Activated T-helper 17 cell treated with anti-CD3 and anti-CD28 coated beads, Interleukin-2, amount 50 U/mL, for 72 hours (primary cell): Measurements from ENCODE around the gene ADAT1. TPM values are rescaled to one million over a fixed set of nuclear protein-coding genes. Genes with fewer than 3 reads are reported as not detected.

Experiments
- ATAC-seq: fragments of 150-1000 bp; cut with Tn5 transposase; replicated peaks from 2 replicates; pipeline ENCODE4 v1.10.0; 2021; ENCODE audit warnings: mild to moderate bottlenecking, moderate library complexity
- H3K27ac Mint-ChIP-seq: one replicate; pipeline ENCODE4 v1.8.0; 2022; ENCODE audit warnings: mixed read lengths
- H3K27me3 Mint-ChIP-seq: one replicate; pipeline ENCODE4 v1.8.0; 2022; ENCODE audit warnings: mixed read lengths
- H3K36me3 Mint-ChIP-seq: one replicate; pipeline ENCODE4 v1.8.0; 2022; ENCODE audit warnings: low read depth, mild to moderate bottlenecking, mixed read lengths
- H3K4me1 Mint-ChIP-seq: one replicate; pipeline ENCODE4 v1.8.0; 2022; ENCODE audit warnings: mixed read lengths
- H3K4me3 Mint-ChIP-seq: one replicate; pipeline ENCODE4 v1.8.0; 2022; ENCODE audit warnings: mild to moderate bottlenecking, mixed read lengths
- H3K9me3 Mint-ChIP-seq: one replicate; pipeline ENCODE4 v1.8.0; 2022; ENCODE audit warnings: mixed read lengths
- total RNA-seq, 2 donors: library from RNA; stranded (reverse); gene quantifications; one replicate each; pipeline ENCODE4 v1.2.3, GENCODE V29; 2022

The ADAT1 gene
- 10 to 100 TPM; 25.6 to 48.9 TPM for total RNA-seq

- Mint-ChIP-seq H3K36me3 (peaks cover 73% of the 10 kb centered on the region), H3K27me3 (no peaks in the 10 kb centered on the region), H3K4me3 (peak within 1 kb of the TSS; percentile 92), H3K4me1 (peaks cover 26% of the 10 kb centered on the region), H3K27ac (peak within 1 kb of the TSS; percentile 95), H3K9me3 (no peaks in the 10 kb centered on the region)
- peak; percentile 96 for ATAC-seq
Observed at GRCh38 chr16:75622761-75623605, at the start of gene ADAT1. TSS of gene ADAT1 (minus strand) at chr16:75623281. CDS start at chr16:75620799, 2,482 bp downstream.

GRCh38 chr16:75667503-75667902, 44.4 kb upstream of the ADAT1 start:
- Mint-ChIP-seq H3K9me3 (no peaks in the 10 kb centered on the region), H3K4me3 (no peak overlapping the region), H3K27me3 (no peaks in the 10 kb centered on the region), H3K36me3 (no peaks in the 10 kb centered on the region), H3K4me1 (no peaks in the 10 kb centered on the region), H3K27ac (no peak overlapping the region)
- ATAC-seq: no peak

- no peak for ATAC-seq
- Mint-ChIP-seq H3K9me3 (no peaks in the 10 kb centered on the region), H3K36me3 (peaks cover 36% of the 10 kb centered on the region), H3K27me3 (no peaks in the 10 kb centered on the region), H3K4me1 (no peaks in the 10 kb centered on the region), H3K4me3 (no peak overlapping the region), H3K27ac (no peak overlapping the region)
Observed at GRCh38 chr16:75660726-75661302, 37.7 kb upstream of the ADAT1 start.

- ATAC-seq: no peak
- Mint-ChIP-seq H3K27me3 (no peaks in the 10 kb centered on the region), H3K36me3 (peaks cover 41% of the 10 kb centered on the region), H3K4me1 (no peaks in the 10 kb centered on the region), H3K4me3 (no peak overlapping the region), H3K9me3 (no peaks in the 10 kb centered on the region), H3K27ac (no peak overlapping the region)
Observed at GRCh38 chr16:75660321-75660720, 37.2 kb upstream of the ADAT1 start.

- no peak for ATAC-seq
- H3K4me3 Mint-ChIP-seq: no peak overlapping the region
- no peak overlapping the region for H3K27ac Mint-ChIP-seq
- peaks cover 62% of the 10 kb centered on the region for H3K36me3 Mint-ChIP-seq
- no peaks in the 10 kb centered on the region for H3K9me3 Mint-ChIP-seq
- no peaks in the 10 kb centered on the region for H3K4me1 Mint-ChIP-seq
- no peaks in the 10 kb centered on the region for H3K27me3 Mint-ChIP-seq
Observed at GRCh38 chr16:75658175-75658574, 35.1 kb upstream of the ADAT1 start.

GRCh38 chr16:75653922-75654321, 30.8 kb upstream of the ADAT1 start:
- Mint-ChIP-seq H3K9me3 (no peaks in the 10 kb centered on the region), H3K4me1 (peaks cover 22% of the 10 kb centered on the region), H3K4me3 (peak overlapping the region; percentile 99), H3K27ac (peak overlapping the region; percentile 97), H3K27me3 (no peaks in the 10 kb centered on the region), H3K36me3 (peaks cover 97% of the 10 kb centered on the region)
- no peak for ATAC-seq

GRCh38 chr16:75648265-75649076, 25.4 kb upstream of the ADAT1 start:
- peak; percentile 41 for ATAC-seq
- H3K27me3 Mint-ChIP-seq: no peaks in the 10 kb centered on the region
- peak overlapping the region; percentile 99 for H3K4me3 Mint-ChIP-seq
- H3K4me1 Mint-ChIP-seq: peaks cover 38% of the 10 kb centered on the region
- peak overlapping the region; percentile 97 for H3K27ac Mint-ChIP-seq
- peaks cover 92% of the 10 kb centered on the region for H3K36me3 Mint-ChIP-seq
- H3K9me3 Mint-ChIP-seq: no peaks in the 10 kb centered on the region

- Mint-ChIP-seq H3K4me1 (peaks cover 34% of the 10 kb centered on the region), H3K27me3 (no peaks in the 10 kb centered on the region), H3K36me3 (peaks cover 92% of the 10 kb centered on the region), H3K9me3 (no peaks in the 10 kb centered on the region), H3K4me3 (peak within 1 kb of the TSS; percentile 99), H3K27ac (peak within 1 kb of the TSS; percentile 99)
- ATAC-seq: peak; percentile 92
Observed at GRCh38 chr16:75647492-75648264, 24.6 kb upstream of the ADAT1 start, which contains the start of the genes KARS1 and TERF2IP. TSS of gene KARS1 (minus strand) at chr16:75647665. CDS start at chr16:75647639, 26 bp downstream. TSS of gene TERF2IP (plus strand) at chr16:75647773. CDS start at chr16:75647883, 110 bp downstream.

GRCh38 chr16:75647112-75647491, 24.0 kb upstream of the ADAT1 start:
- H3K4me1 Mint-ChIP-seq: peaks cover 32% of the 10 kb centered on the region
- H3K9me3 Mint-ChIP-seq: no peaks in the 10 kb centered on the region
- peak; percentile 16 for ATAC-seq
- H3K27me3 Mint-ChIP-seq: no peaks in the 10 kb centered on the region
- H3K4me3 Mint-ChIP-seq: peak overlapping the region; percentile 99
- H3K36me3 Mint-ChIP-seq: peaks cover 92% of the 10 kb centered on the region
- H3K27ac Mint-ChIP-seq: peak overlapping the region; percentile 99

GRCh38 chr16:75644240-75645012, 21.3 kb upstream of the ADAT1 start:
- no peaks in the 10 kb centered on the region for H3K9me3 Mint-ChIP-seq
- H3K27me3 Mint-ChIP-seq: no peaks in the 10 kb centered on the region
- no peak for ATAC-seq
- peak overlapping the region; percentile 77 for H3K27ac Mint-ChIP-seq
- peaks cover 92% of the 10 kb centered on the region for H3K36me3 Mint-ChIP-seq
- peaks cover 22% of the 10 kb centered on the region for H3K4me1 Mint-ChIP-seq
- peak overlapping the region; percentile 99 for H3K4me3 Mint-ChIP-seq

- H3K4me3 Mint-ChIP-seq: no peak overlapping the region
- peaks cover 31% of the 10 kb centered on the region for H3K4me1 Mint-ChIP-seq
- peaks cover 100% of the 10 kb centered on the region for H3K36me3 Mint-ChIP-seq
- ATAC-seq: no peak
- no peak overlapping the region for H3K27ac Mint-ChIP-seq
- H3K27me3 Mint-ChIP-seq: no peaks in the 10 kb centered on the region
- H3K9me3 Mint-ChIP-seq: no peaks in the 10 kb centered on the region
Observed at GRCh38 chr16:75640598-75640997, 17.5 kb upstream of the ADAT1 start.

GRCh38 chr16:75635036-75635435, 12.0 kb upstream of the ADAT1 start:
- Mint-ChIP-seq H3K27me3 (no peaks in the 10 kb centered on the region), H3K9me3 (no peaks in the 10 kb centered on the region), H3K36me3 (peaks cover 100% of the 10 kb centered on the region), H3K4me1 (peaks cover 13% of the 10 kb centered on the region), H3K4me3 (no peak overlapping the region), H3K27ac (peak overlapping the region; percentile 46)
- no peak for ATAC-seq

GRCh38 chr16:75632857-75633256, 9.8 kb upstream of the ADAT1 start:
- no peak overlapping the region for H3K27ac Mint-ChIP-seq
- H3K27me3 Mint-ChIP-seq: no peaks in the 10 kb centered on the region
- H3K4me3 Mint-ChIP-seq: no peak overlapping the region
- peaks cover 100% of the 10 kb centered on the region for H3K36me3 Mint-ChIP-seq
- peaks cover 20% of the 10 kb centered on the region for H3K4me1 Mint-ChIP-seq
- H3K9me3 Mint-ChIP-seq: no peaks in the 10 kb centered on the region
- ATAC-seq: no peak
